HEK293T (cell line): ENCODE data around the gene AIF1.

Experiments
- BHLHE40 ChIP-seq: fragments of 450-650 bp; IDR thresholded peaks from 2 replicates; pipeline ENCODE4 v1.6.1; 2016; ENCODE audit warnings: mild to moderate bottlenecking, moderate library complexity, borderline replicate concordance
- CTBP1 ChIP-seq: fragments of 450-650 bp; IDR thresholded peaks from 2 replicates; pipeline ENCODE4 v1.6.1; 2016; ENCODE audit warnings: borderline replicate concordance
- FOXA1 ChIP-seq: fragments of 450-650 bp; IDR thresholded peaks from 2 replicates; pipeline ENCODE4 v1.6.1; 2016; ENCODE audit warnings: mild to moderate bottlenecking
- FOXK2 ChIP-seq: fragments of 450-650 bp; IDR thresholded peaks from 2 replicates; pipeline ENCODE4 v1.6.1; 2016; ENCODE audit warnings: mild to moderate bottlenecking
- FOXM1 ChIP-seq: fragments of 450-650 bp; IDR thresholded peaks from 2 replicates; pipeline ENCODE4 v1.6.1; 2017; ENCODE audit warnings: mild to moderate bottlenecking, borderline replicate concordance
- LEF1 ChIP-seq: fragments of 450-650 bp; IDR thresholded peaks from 2 replicates; pipeline ENCODE4 v1.6.1; 2017; ENCODE audit warnings: mild to moderate bottlenecking, borderline replicate concordance
- PKNOX1 ChIP-seq: fragments of 450-650 bp; IDR thresholded peaks from 2 replicates; pipeline ENCODE4 v1.6.1; 2016
- SP1 ChIP-seq: fragments of 450-650 bp; IDR thresholded peaks from 2 replicates; pipeline ENCODE4 v1.6.1; 2017
- SUZ12 ChIP-seq: fragments of 450-650 bp; IDR thresholded peaks from 2 replicates; pipeline ENCODE4 v1.6.1; 2016; ENCODE audit warnings: mild to moderate bottlenecking
- ZNF384 ChIP-seq: fragments of 450-650 bp; IDR thresholded peaks from 2 replicates; pipeline ENCODE4 v1.6.1; 2016

- no peak for TF ChIP-seq LEF1
- no peak for TF ChIP-seq FOXM1
- TF ChIP-seq BHLHE40: no peak
- no peak for TF ChIP-seq SUZ12
- TF ChIP-seq CTBP1: no peak
- TF ChIP-seq PKNOX1: no peak
- TF ChIP-seq FOXA1: no peak
- no peak for TF ChIP-seq SP1
- TF ChIP-seq FOXK2: no peak
- no peak for TF ChIP-seq ZNF384
Observed at GRCh38 chr6:31572041-31572911, 42.8 kb upstream of the AIF1 start, which contains the start of gene LTA.
